Stimulated activated CD8-positive, alpha-beta memory T cell treated with anti-CD3 and anti-CD28 coated beads, Interleukin-12 subunit alpha, Interleukin-12 subunit beta, amount 100 ng/mL, for 24 hours (primary cell): ENCODE results near the gene ZNF653.
"Not testable (repeated sequence)": the region's sequence is repeated elsewhere in the genome, so short reads cannot be mapped to it uniquely, and the experiment has no call there.

Source experiments
- DNase-seq: peaks from one replicate; pipeline ENCODE4 v3.0.0-alpha.2; 2020; ENCODE audit errors: extremely low read depth

Gene ZNF653

GRCh38 chr19:11481534-11482383, 23.9 kb downstream of the ZNF653 start:
- DNase-seq = peak; percentile 65

GRCh38 chr19:11480715-11481533, 24.7 kb downstream of the ZNF653 start, which contains the start of gene ELAVL3:
Gene ELAVL3 (minus strand): TSS chr19:11481046. CDS start chr19:11480608, 438 bp downstream.
- DNase-seq = no peak

GRCh38 chr19:11479898-11480714, 25.5 kb downstream of the ZNF653 start:
- no peak for DNase-seq

- no peak for DNase-seq
Measured at GRCh38 chr19:11479090-11479897, 26.3 kb downstream of the ZNF653 start.

GRCh38 chr19:11478167-11479089, 27.2 kb downstream of the ZNF653 start:
- DNase-seq = no peak

GRCh38 chr19:11475861-11476260, 29.8 kb downstream of the ZNF653 start:
- no peak for DNase-seq

GRCh38 chr19:11475343-11475742, 30.3 kb downstream of the ZNF653 start:
- not testable (repeated sequence) for DNase-seq

- DNase-seq = no peak
Measured at GRCh38 chr19:11473725-11474124, 31.9 kb downstream of the ZNF653 start.

- DNase-seq = not testable (repeated sequence)
Measured at GRCh38 chr19:11468266-11468845, 37.3 kb downstream of the ZNF653 start.

- DNase-seq = no peak
Measured at GRCh38 chr19:11465600-11465999, 40.0 kb downstream of the ZNF653 start.

GRCh38 chr19:11464333-11465265, 41.0 kb downstream of the ZNF653 start:
- no peak for DNase-seq

- DNase-seq = no peak
Measured at GRCh38 chr19:11463391-11463790, 42.2 kb downstream of the ZNF653 start.

- DNase-seq = no peak
Measured at GRCh38 chr19:11461453-11461852, 44.2 kb downstream of the ZNF653 start.

GRCh38 chr19:11460207-11460606, 45.4 kb downstream of the ZNF653 start:
- DNase-seq = no peak

GRCh38 chr19:11458912-11459311, 46.7 kb downstream of the ZNF653 start:
- DNase-seq = not testable (repeated sequence)

- no peak for DNase-seq
Measured at GRCh38 chr19:11458236-11458900, 47.3 kb downstream of the ZNF653 start.

- no peak for DNase-seq
Measured at GRCh38 chr19:11457831-11458230, 47.8 kb downstream of the ZNF653 start.

GRCh38 chr19:11457115-11457514, 48.5 kb downstream of the ZNF653 start:
- no peak for DNase-seq
